GM12865 (cell line): ENCODE results near the gene RBMS1.

Experiments used
- DNase-seq: peaks from one replicate; pipeline ENCODE4 v3.0.0; 2010; ENCODE audit warnings: low read depth
- H3K4me3 ChIP-seq: 2 replicates; pipeline ENCODE4 v1.5.1; 2011; ENCODE audit warnings: mild to moderate bottlenecking, low read depth, low read length, control low read depth
- CTCF ChIP-seq: IDR thresholded peaks from 2 replicates; pipeline ENCODE4 v1.5.1; 2011; ENCODE audit warnings: low read length, control low read depth, low read depth, inconsistent platforms; ENCODE audit not compliant: insufficient read depth; ENCODE audit errors: missing control alignments

Gene RBMS1

GRCh38 chr2:160333324-160334027 is 160.1 kb downstream of the RBMS1 start:
- no peak overlapping the region for H3K4me3 ChIP-seq

GRCh38 chr2:160332318-160332717 is 161.3 kb downstream of the RBMS1 start:
- no peak for TF ChIP-seq CTCF
- no peak for DNase-seq
- H3K4me3 ChIP-seq = no peak overlapping the region

More at GRCh38 chr2:160333324-160334027, 160.1 kb downstream of the RBMS1 start:
- no peak for DNase-seq
- no peak for TF ChIP-seq CTCF

GRCh38 chr2:160331258-160332025 is 162.2 kb downstream of the RBMS1 start:
- TF ChIP-seq CTCF = no peak
- no peak overlapping the region for H3K4me3 ChIP-seq
- no peak for DNase-seq

- no peak for TF ChIP-seq CTCF
- no peak overlapping the region for H3K4me3 ChIP-seq
- DNase-seq = no peak
Measured at GRCh38 chr2:160328811-160329527, 164.6 kb downstream of the RBMS1 start.

- DNase-seq = no peak
- no peak for TF ChIP-seq CTCF
- no peak overlapping the region for H3K4me3 ChIP-seq
Measured at GRCh38 chr2:160326786-160327185, 166.8 kb downstream of the RBMS1 start.

- no peak for TF ChIP-seq CTCF
- no peak for DNase-seq
- H3K4me3 ChIP-seq = no peak overlapping the region
Measured at GRCh38 chr2:160325418-160325817, 168.2 kb downstream of the RBMS1 start.
